ENCODE measurements around the gene TMEM178B.

The TMEM178B gene

GRCh38 chr7:141264511-141264910 lies 190.6 kb downstream of the TMEM178B start:
- no peaks in the 10 kb centered on the region for H3K9me3 ChIP-seq (ENCODE audit: control insufficient read depth, insufficient read depth, low read length)
- H3F3A ChIP-seq (ENCODE audit: control insufficient read depth, insufficient read depth), result no peaks in the 10 kb centered on the region
- no peak overlapping the region for H3K27ac ChIP-seq (ENCODE audit: low read depth, low read length)
- H4K20me1 ChIP-seq (ENCODE audit: control insufficient read depth, insufficient read depth, low read depth, low read length), result no peaks in the 10 kb centered on the region
- H3K27me3 ChIP-seq (ENCODE audit: control insufficient read depth, low read length), result no peaks in the 10 kb centered on the region
- H3K4me2 ChIP-seq (ENCODE audit: low read length), result no peak overlapping the region
- H3K79me2 ChIP-seq (ENCODE audit: control insufficient read depth, low read length), result no peaks in the 10 kb centered on the region
- no peaks in the 10 kb centered on the region for H3K4me1 ChIP-seq (ENCODE audit: control insufficient read depth, low read length)
- no peak overlapping the region for H3K4me3 ChIP-seq (ENCODE audit: low read length)
- no peaks in the 10 kb centered on the region for H3K9me2 ChIP-seq (replicated peaks; ENCODE audit: control insufficient read depth, low read length)
- TF ChIP-seq EZH2phosphoT487 (IDR thresholded peaks at IDR 0.05; ENCODE audit: borderline replicate concordance, low read length) (no peak), CTCF (IDR thresholded peaks at IDR 0.05; ENCODE audit: low read depth, low read length, poor library complexity, severe bottlenecking) (no peak)
- no peaks in the 10 kb centered on the region for H3K36me3 ChIP-seq (ENCODE audit: control insufficient read depth, low read length)

- no peak overlapping the region for H3K4me3 ChIP-seq (ENCODE audit: low read length)
- no peaks in the 10 kb centered on the region for H3K4me1 ChIP-seq (ENCODE audit: control insufficient read depth, low read length)
- no peaks in the 10 kb centered on the region for H3K9me3 ChIP-seq (ENCODE audit: control insufficient read depth, insufficient read depth, low read length)
- H4K20me1 ChIP-seq (ENCODE audit: control insufficient read depth, insufficient read depth, low read depth, low read length), result no peaks in the 10 kb centered on the region
- no peaks in the 10 kb centered on the region for H3K27me3 ChIP-seq (ENCODE audit: control insufficient read depth, low read length)
- H3K4me2 ChIP-seq (ENCODE audit: low read length), result no peak overlapping the region
- no peak overlapping the region for H3K27ac ChIP-seq (ENCODE audit: low read depth, low read length)
- H3F3A ChIP-seq (ENCODE audit: control insufficient read depth, insufficient read depth), result no peaks in the 10 kb centered on the region
- no peaks in the 10 kb centered on the region for H3K79me2 ChIP-seq (ENCODE audit: control insufficient read depth, low read length)
- no peaks in the 10 kb centered on the region for H3K9me2 ChIP-seq (replicated peaks; ENCODE audit: control insufficient read depth, low read length)
- TF ChIP-seq EZH2phosphoT487 (IDR thresholded peaks at IDR 0.05; ENCODE audit: borderline replicate concordance, low read length), result no peak
- no peak for TF ChIP-seq CTCF (IDR thresholded peaks at IDR 0.05; ENCODE audit: low read depth, low read length, poor library complexity, severe bottlenecking)
- H3K36me3 ChIP-seq (ENCODE audit: control insufficient read depth, low read length), result no peaks in the 10 kb centered on the region
Observed at GRCh38 chr7:141265668-141266067, 191.8 kb downstream of the TMEM178B start.

GRCh38 chr7:141268614-141269013 lies 194.8 kb downstream of the TMEM178B start:
- Histone ChIP-seq H3K27ac (ENCODE audit: low read depth, low read length) (no peak overlapping the region), H3K9me3 (ENCODE audit: control insufficient read depth, insufficient read depth, low read length) (no peaks in the 10 kb centered on the region), H3K4me1 (ENCODE audit: control insufficient read depth, low read length) (no peaks in the 10 kb centered on the region), H3F3A (ENCODE audit: control insufficient read depth, insufficient read depth) (no peaks in the 10 kb centered on the region), H3K27me3 (ENCODE audit: control insufficient read depth, low read length) (no peaks in the 10 kb centered on the region), H3K36me3 (ENCODE audit: control insufficient read depth, low read length) (no peaks in the 10 kb centered on the region), H3K79me2 (ENCODE audit: control insufficient read depth, low read length) (no peaks in the 10 kb centered on the region), H3K4me2 (ENCODE audit: low read length) (no peak overlapping the region), H3K9me2 (replicated peaks; ENCODE audit: control insufficient read depth, low read length) (no peaks in the 10 kb centered on the region), H4K20me1 (ENCODE audit: control insufficient read depth, insufficient read depth, low read depth, low read length) (no peaks in the 10 kb centered on the region), H3K4me3 (ENCODE audit: low read length) (no peak overlapping the region)
- no peak for TF ChIP-seq EZH2phosphoT487 (IDR thresholded peaks at IDR 0.05; ENCODE audit: borderline replicate concordance, low read length)
- TF ChIP-seq CTCF (IDR thresholded peaks at IDR 0.05; ENCODE audit: low read depth, low read length, poor library complexity, severe bottlenecking), result no peak

- H3K4me2 ChIP-seq (ENCODE audit: low read length), result no peak overlapping the region
- H4K20me1 ChIP-seq (ENCODE audit: control insufficient read depth, insufficient read depth, low read depth, low read length), result no peaks in the 10 kb centered on the region
- no peak overlapping the region for H3K4me3 ChIP-seq (ENCODE audit: low read length)
- TF ChIP-seq CTCF (IDR thresholded peaks at IDR 0.05; ENCODE audit: low read depth, low read length, poor library complexity, severe bottlenecking) (no peak), EZH2phosphoT487 (IDR thresholded peaks at IDR 0.05; ENCODE audit: borderline replicate concordance, low read length) (no peak)
- H3K4me1 ChIP-seq (ENCODE audit: control insufficient read depth, low read length), result no peaks in the 10 kb centered on the region
- H3K27me3 ChIP-seq (ENCODE audit: control insufficient read depth, low read length), result no peaks in the 10 kb centered on the region
- no peaks in the 10 kb centered on the region for H3K9me2 ChIP-seq (replicated peaks; ENCODE audit: control insufficient read depth, low read length)
- no peaks in the 10 kb centered on the region for H3F3A ChIP-seq (ENCODE audit: control insufficient read depth, insufficient read depth)
- no peak overlapping the region for H3K27ac ChIP-seq (ENCODE audit: low read depth, low read length)
- no peaks in the 10 kb centered on the region for H3K9me3 ChIP-seq (ENCODE audit: control insufficient read depth, insufficient read depth, low read length)
- no peaks in the 10 kb centered on the region for H3K36me3 ChIP-seq (ENCODE audit: control insufficient read depth, low read length)
- H3K79me2 ChIP-seq (ENCODE audit: control insufficient read depth, low read length), result no peaks in the 10 kb centered on the region
Observed at GRCh38 chr7:141271451-141271850, 197.6 kb downstream of the TMEM178B start.

All from DOHH2 (cell line).